ENCODE measurements around the gene KCNT2.

- no peak for TF ChIP-seq USF1 (CRISPR knock-in tag; IDR thresholded peaks at IDR 0.05)
- no peak for TF ChIP-seq HIVEP1 (CRISPR knock-in tag; IDR thresholded peaks at IDR 0.05)
- TF ChIP-seq ATF3 (IDR thresholded peaks at IDR 0.05) = no peak
- no peak for TF ChIP-seq ATF3 (CRISPR knock-in tag; conservative IDR thresholded peaks at IDR 0.05)
- TF ChIP-seq MEF2A (IDR thresholded peaks at IDR 0.05; ENCODE audit: control insufficient read depth, low read depth, low read length) = no peak
- TF ChIP-seq POLR2A (conservative IDR thresholded peaks at IDR 0.05) = no peak
- TF ChIP-seq GTF2E2 (tag; IDR thresholded peaks at IDR 0.05) = no peak
- TF ChIP-seq THAP7 (CRISPR knock-in tag; IDR thresholded peaks at IDR 0.05) = no peak
- TF ChIP-seq ERF (CRISPR knock-in tag; IDR thresholded peaks at IDR 0.05) = no peak
- no peak for TF ChIP-seq CAMTA2 (CRISPR knock-in tag; conservative IDR thresholded peaks at IDR 0.05)
- TF ChIP-seq RFX7 (CRISPR knock-in tag; IDR thresholded peaks at IDR 0.05) = no peak
- TF ChIP-seq REST (IDR thresholded peaks at IDR 0.05; ENCODE audit: borderline replicate concordance) = no peak
- TF ChIP-seq REST (CRISPR knock-in tag; IDR thresholded peaks at IDR 0.05; ENCODE audit: low read depth) = no peak
These were observed 348.0 kb downstream of the KCNT2 start for GRCh38 chr1:196260270-196260669.
